ENCODE measurements around the gene WFS1.

WFS1 gene

GRCh38 chr4:6229671-6230501, 39.8 kb upstream of the WFS1 start:
- Histone ChIP-seq H2BK5ac (ENCODE audit: low read length) (no peak overlapping the region), H3K18ac (ENCODE audit: low read length) (no peak overlapping the region), H3K79me2 (ENCODE audit: control insufficient read depth, insufficient read depth, low read length) (no peaks in the 10 kb centered on the region), H3K9ac (ENCODE audit: low read length) (no peak overlapping the region), H3K27me3 (ENCODE audit: insufficient read depth, low read length, poor library complexity) (no peaks in the 10 kb centered on the region), H3K36me3 (ENCODE audit: control insufficient read depth, insufficient read depth, low read length) (no peaks in the 10 kb centered on the region), H4K8ac (ENCODE audit: low read depth, low read length) (no peak overlapping the region), H4K5ac (ENCODE audit: low read length) (no peak overlapping the region), H3K56ac (ENCODE audit: low read length) (no peak overlapping the region), H2BK120ac (ENCODE audit: low read depth, low read length) (no peak overlapping the region), H3K4me2 (ENCODE audit: low read length) (no peak overlapping the region), H3K4ac (ENCODE audit: low read depth, low read length) (no peak overlapping the region), H3K4me3 (ENCODE audit: low read length) (no peak overlapping the region), H3K27ac (ENCODE audit: low read depth, low read length) (no peak overlapping the region), H2AK5ac (ENCODE audit: low read length) (no peak overlapping the region), H2BK15ac (replicated peaks; ENCODE audit: low read depth) (no peak overlapping the region), H3K23ac (ENCODE audit: low read length) (no peak overlapping the region), H3K79me1 (ENCODE audit: low read length) (no peaks in the 10 kb centered on the region), H3K4me1 (ENCODE audit: control insufficient read depth, low read depth, low read length) (no peaks in the 10 kb centered on the region)
- no CpG with 5 or more reads among the region's 18 CpGs for WGBS (ENCODE audit: extremely low coverage, insufficient coverage, low lambda C conversion rate)
- no peak for DNase-seq

- H2BK15ac ChIP-seq (replicated peaks; ENCODE audit: low read depth) = no peak overlapping the region
- H3K9ac ChIP-seq (ENCODE audit: low read length) = no peak overlapping the region
- H2BK120ac ChIP-seq (ENCODE audit: low read depth, low read length) = no peak overlapping the region
- no peak for DNase-seq
- no peak overlapping the region for H2AK5ac ChIP-seq (ENCODE audit: low read length)
- H3K27me3 ChIP-seq (ENCODE audit: insufficient read depth, low read length, poor library complexity) = no peaks in the 10 kb centered on the region
- no peak overlapping the region for H3K18ac ChIP-seq (ENCODE audit: low read length)
- WGBS (ENCODE audit: extremely low coverage, insufficient coverage, low lambda C conversion rate) = no CpG with 5 or more reads among the region's 3 CpGs
- H3K27ac ChIP-seq (ENCODE audit: low read depth, low read length) = no peak overlapping the region
- no peaks in the 10 kb centered on the region for H3K4me1 ChIP-seq (ENCODE audit: control insufficient read depth, low read depth, low read length)
- H3K79me2 ChIP-seq (ENCODE audit: control insufficient read depth, insufficient read depth, low read length) = no peaks in the 10 kb centered on the region
- no peaks in the 10 kb centered on the region for H3K79me1 ChIP-seq (ENCODE audit: low read length)
- H3K4me2 ChIP-seq (ENCODE audit: low read length) = no peak overlapping the region
- H3K4me3 ChIP-seq (ENCODE audit: low read length) = no peak overlapping the region
- no peak overlapping the region for H4K5ac ChIP-seq (ENCODE audit: low read length)
- H3K23ac ChIP-seq (ENCODE audit: low read length) = no peak overlapping the region
- H4K8ac ChIP-seq (ENCODE audit: low read depth, low read length) = no peak overlapping the region
- H3K36me3 ChIP-seq (ENCODE audit: control insufficient read depth, insufficient read depth, low read length) = no peaks in the 10 kb centered on the region
- no peak overlapping the region for H3K4ac ChIP-seq (ENCODE audit: low read depth, low read length)
- no peak overlapping the region for H2BK5ac ChIP-seq (ENCODE audit: low read length)
- no peak overlapping the region for H3K56ac ChIP-seq (ENCODE audit: low read length)
Measured at GRCh38 chr4:6230502-6230785, 39.2 kb upstream of the WFS1 start.

GRCh38 chr4:6230827-6231662, 38.6 kb upstream of the WFS1 start:
- H3K23ac ChIP-seq (ENCODE audit: low read length) = no peak overlapping the region
- no peak overlapping the region for H4K5ac ChIP-seq (ENCODE audit: low read length)
- no peak overlapping the region for H2BK120ac ChIP-seq (ENCODE audit: low read depth, low read length)
- no peak overlapping the region for H3K27ac ChIP-seq (ENCODE audit: low read depth, low read length)
- WGBS (ENCODE audit: extremely low coverage, insufficient coverage, low lambda C conversion rate) = no CpG with 5 or more reads among the region's 21 CpGs
- no peak overlapping the region for H2BK5ac ChIP-seq (ENCODE audit: low read length)
- H3K79me2 ChIP-seq (ENCODE audit: control insufficient read depth, insufficient read depth, low read length) = no peaks in the 10 kb centered on the region
- H3K4me1 ChIP-seq (ENCODE audit: control insufficient read depth, low read depth, low read length) = no peaks in the 10 kb centered on the region
- no peak overlapping the region for H3K4me2 ChIP-seq (ENCODE audit: low read length)
- no peaks in the 10 kb centered on the region for H3K27me3 ChIP-seq (ENCODE audit: insufficient read depth, low read length, poor library complexity)
- H3K18ac ChIP-seq (ENCODE audit: low read length) = no peak overlapping the region
- H2AK5ac ChIP-seq (ENCODE audit: low read length) = no peak overlapping the region
- H3K79me1 ChIP-seq (ENCODE audit: low read length) = no peaks in the 10 kb centered on the region
- H3K4ac ChIP-seq (ENCODE audit: low read depth, low read length) = no peak overlapping the region
- H3K9ac ChIP-seq (ENCODE audit: low read length) = no peak overlapping the region
- H3K36me3 ChIP-seq (ENCODE audit: control insufficient read depth, insufficient read depth, low read length) = no peaks in the 10 kb centered on the region
- H2BK15ac ChIP-seq (replicated peaks; ENCODE audit: low read depth) = no peak overlapping the region
- H3K4me3 ChIP-seq (ENCODE audit: low read length) = no peak overlapping the region
- H3K56ac ChIP-seq (ENCODE audit: low read length) = no peak overlapping the region
- DNase-seq = no peak
- no peak overlapping the region for H4K8ac ChIP-seq (ENCODE audit: low read depth, low read length)

GRCh38 chr4:6231663-6232165, 37.9 kb upstream of the WFS1 start:
- Histone ChIP-seq H3K4me2 (ENCODE audit: low read length) (no peak overlapping the region), H3K18ac (ENCODE audit: low read length) (no peak overlapping the region), H3K79me1 (ENCODE audit: low read length) (no peaks in the 10 kb centered on the region), H2BK5ac (ENCODE audit: low read length) (no peak overlapping the region), H3K27me3 (ENCODE audit: insufficient read depth, low read length, poor library complexity) (no peaks in the 10 kb centered on the region), H2AK5ac (ENCODE audit: low read length) (no peak overlapping the region), H3K9ac (ENCODE audit: low read length) (no peak overlapping the region), H2BK15ac (replicated peaks; ENCODE audit: low read depth) (no peak overlapping the region), H4K5ac (ENCODE audit: low read length) (no peak overlapping the region), H3K4me3 (ENCODE audit: low read length) (no peak overlapping the region), H3K23ac (ENCODE audit: low read length) (no peak overlapping the region), H3K4ac (ENCODE audit: low read depth, low read length) (no peak overlapping the region), H4K8ac (ENCODE audit: low read depth, low read length) (no peak overlapping the region), H3K36me3 (ENCODE audit: control insufficient read depth, insufficient read depth, low read length) (no peaks in the 10 kb centered on the region), H3K27ac (ENCODE audit: low read depth, low read length) (no peak overlapping the region), H3K56ac (ENCODE audit: low read length) (no peak overlapping the region), H3K79me2 (ENCODE audit: control insufficient read depth, insufficient read depth, low read length) (no peaks in the 10 kb centered on the region), H3K4me1 (ENCODE audit: control insufficient read depth, low read depth, low read length) (no peaks in the 10 kb centered on the region), H2BK120ac (ENCODE audit: low read depth, low read length) (no peak overlapping the region)
- no CpG with 5 or more reads among the region's 7 CpGs for WGBS (ENCODE audit: extremely low coverage, insufficient coverage, low lambda C conversion rate)
- no peak for DNase-seq

- H3K18ac ChIP-seq (ENCODE audit: low read length) = no peak overlapping the region
- no CpG with 5 or more reads among the region's 30 CpGs for WGBS (ENCODE audit: extremely low coverage, insufficient coverage, low lambda C conversion rate)
Measured at GRCh38 chr4:6232836-6233785, 36.5 kb upstream of the WFS1 start.

More at GRCh38 chr4:6232836-6233785, 36.5 kb upstream of the WFS1 start:
- Histone ChIP-seq H3K79me1 (ENCODE audit: low read length) (no peaks in the 10 kb centered on the region), H2BK120ac (ENCODE audit: low read depth, low read length) (no peak overlapping the region), H3K4ac (ENCODE audit: low read depth, low read length) (no peak overlapping the region), H2BK15ac (replicated peaks; ENCODE audit: low read depth) (no peak overlapping the region), H3K4me3 (ENCODE audit: low read length) (no peak overlapping the region), H3K4me1 (ENCODE audit: control insufficient read depth, low read depth, low read length) (no peaks in the 10 kb centered on the region), H3K4me2 (ENCODE audit: low read length) (no peak overlapping the region), H4K5ac (ENCODE audit: low read length) (no peak overlapping the region), H3K56ac (ENCODE audit: low read length) (no peak overlapping the region), H3K9ac (ENCODE audit: low read length) (no peak overlapping the region), H3K36me3 (ENCODE audit: control insufficient read depth, insufficient read depth, low read length) (no peaks in the 10 kb centered on the region), H3K27ac (ENCODE audit: low read depth, low read length) (no peak overlapping the region), H3K27me3 (ENCODE audit: insufficient read depth, low read length, poor library complexity) (no peaks in the 10 kb centered on the region), H2AK5ac (ENCODE audit: low read length) (no peak overlapping the region), H2BK5ac (ENCODE audit: low read length) (no peak overlapping the region), H3K79me2 (ENCODE audit: control insufficient read depth, insufficient read depth, low read length) (no peaks in the 10 kb centered on the region), H4K8ac (ENCODE audit: low read depth, low read length) (no peak overlapping the region), H3K23ac (ENCODE audit: low read length) (no peak overlapping the region)
- no peak for DNase-seq
